Activated CD4-positive, alpha-beta T cell treated with anti-CD3 and anti-CD28 coated beads, Interleukin-2, Interleukin-6, amounts not matched to agents 100 ng/mL and 50 ng/mL, durations not matched to agents 16 hours and 8 hours (primary cell): ENCODE data around the gene ALOXE3.
A peak's percentile ranks its signal among the peaks of the same experiment; 100 is the strongest.
"Not testable (repeated sequence)": the region's sequence is repeated elsewhere in the genome, so short reads cannot be mapped to it uniquely, and the experiment has no call there.

Source experiments
- DNase-seq: peaks from one replicate; pipeline ENCODE4 v3.0.0-alpha.2; 2020

Gene ALOXE3

GRCh38 chr17:8087952-8088230 is 30.4 kb downstream of the ALOXE3 start:
- no peak for DNase-seq

DNA sequence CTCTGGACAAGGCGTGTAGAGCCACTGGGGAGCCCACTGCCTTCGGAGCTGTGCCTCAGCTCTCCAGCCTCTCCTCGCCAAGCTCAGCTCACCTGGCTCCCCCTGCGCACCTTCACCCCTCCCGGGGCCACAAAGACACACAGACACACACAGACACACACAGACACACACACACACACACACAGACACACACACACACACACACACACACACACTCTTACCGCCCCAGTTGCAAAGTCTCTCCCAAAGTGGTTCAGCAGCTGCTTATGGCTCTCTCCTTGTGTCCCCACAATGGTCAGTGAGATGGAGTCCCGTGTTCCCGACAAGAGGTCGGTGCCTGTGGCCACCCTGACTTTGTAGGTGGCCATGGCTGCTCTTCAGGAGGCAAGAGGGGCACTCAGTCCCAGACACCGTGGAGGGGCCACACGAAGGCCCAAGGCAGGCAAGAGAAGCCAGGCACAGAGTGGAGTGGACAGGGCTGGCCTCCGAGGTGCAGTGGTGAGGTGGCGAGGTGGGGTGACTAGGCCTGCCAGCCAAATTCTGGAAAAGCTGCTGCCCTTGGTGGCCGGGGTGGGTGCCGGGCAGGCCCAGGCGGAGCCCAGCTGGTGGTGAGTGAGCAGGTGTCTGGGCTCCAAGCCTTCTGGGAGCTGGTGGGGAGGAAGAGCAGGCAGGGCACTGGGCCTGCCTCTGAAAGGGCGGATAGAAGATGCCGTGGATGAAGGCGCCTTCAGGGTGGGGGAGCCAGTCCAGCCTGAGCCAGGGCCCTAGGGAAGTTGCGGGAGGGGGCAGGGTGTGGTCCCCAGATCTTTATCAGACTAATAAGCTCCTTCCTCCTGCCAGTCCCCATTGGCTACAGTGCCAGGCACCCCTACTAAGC is 31.0 kb downstream of the ALOXE3 start, which contains the start of gene ALOX12B:
ALOX12B (minus strand) TSS at position 642 of the 877 bp plus-strand sequence; CDS start at position 368, 274 bp downstream.
- DNase-seq, result no peak

DNA sequence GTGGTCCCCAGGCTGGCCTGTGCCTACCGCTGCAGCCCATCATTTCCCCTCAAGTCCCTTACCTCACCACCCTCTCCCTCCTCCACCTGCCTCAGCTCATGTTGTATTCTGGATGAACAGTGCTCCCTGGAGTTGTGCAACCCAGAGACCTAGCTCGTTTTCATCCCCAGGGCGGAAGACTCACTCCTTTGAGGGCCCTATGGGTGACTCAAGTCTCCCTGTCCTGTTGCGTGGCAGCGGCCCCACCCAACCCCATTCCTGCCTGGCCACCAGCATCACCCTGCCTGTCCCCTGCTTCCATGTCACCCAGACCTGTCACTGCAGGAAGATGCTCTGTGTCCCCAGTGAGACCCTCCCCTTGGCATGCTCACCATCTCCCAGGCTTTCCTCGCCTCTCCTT is 34.1 kb downstream of the ALOXE3 start:
- DNase-seq, result no peak

DNA sequence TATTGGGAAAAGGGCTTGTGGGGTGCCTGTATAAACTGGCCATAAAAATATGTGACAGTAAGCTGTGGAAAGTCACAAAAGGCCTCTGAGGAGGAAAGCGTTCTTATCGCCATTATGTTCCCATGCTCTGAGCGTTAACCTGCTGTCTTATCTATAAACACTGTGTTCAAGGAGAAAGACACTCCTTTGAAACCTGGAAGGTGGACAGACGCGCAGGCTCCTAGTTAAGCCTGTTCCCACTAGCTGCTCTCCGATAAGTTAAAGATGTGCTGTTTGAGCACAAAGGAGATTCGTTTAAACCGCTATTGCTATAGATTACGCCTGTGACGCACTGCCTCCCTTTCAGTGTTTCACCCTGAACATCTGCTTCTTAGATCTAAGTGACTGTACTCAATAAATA is 36.0 kb downstream of the ALOXE3 start:
- DNase-seq, result no peak

GRCh38 chr17:8081876-8082275 is 36.4 kb downstream of the ALOXE3 start:
- DNase-seq, result no peak

GRCh38 chr17:8080799-8081219 is 37.5 kb downstream of the ALOXE3 start:
- DNase-seq, result no peak

GRCh38 chr17:8080208-8080798 is 38.0 kb downstream of the ALOXE3 start:
- DNase-seq, result no peak

DNA sequence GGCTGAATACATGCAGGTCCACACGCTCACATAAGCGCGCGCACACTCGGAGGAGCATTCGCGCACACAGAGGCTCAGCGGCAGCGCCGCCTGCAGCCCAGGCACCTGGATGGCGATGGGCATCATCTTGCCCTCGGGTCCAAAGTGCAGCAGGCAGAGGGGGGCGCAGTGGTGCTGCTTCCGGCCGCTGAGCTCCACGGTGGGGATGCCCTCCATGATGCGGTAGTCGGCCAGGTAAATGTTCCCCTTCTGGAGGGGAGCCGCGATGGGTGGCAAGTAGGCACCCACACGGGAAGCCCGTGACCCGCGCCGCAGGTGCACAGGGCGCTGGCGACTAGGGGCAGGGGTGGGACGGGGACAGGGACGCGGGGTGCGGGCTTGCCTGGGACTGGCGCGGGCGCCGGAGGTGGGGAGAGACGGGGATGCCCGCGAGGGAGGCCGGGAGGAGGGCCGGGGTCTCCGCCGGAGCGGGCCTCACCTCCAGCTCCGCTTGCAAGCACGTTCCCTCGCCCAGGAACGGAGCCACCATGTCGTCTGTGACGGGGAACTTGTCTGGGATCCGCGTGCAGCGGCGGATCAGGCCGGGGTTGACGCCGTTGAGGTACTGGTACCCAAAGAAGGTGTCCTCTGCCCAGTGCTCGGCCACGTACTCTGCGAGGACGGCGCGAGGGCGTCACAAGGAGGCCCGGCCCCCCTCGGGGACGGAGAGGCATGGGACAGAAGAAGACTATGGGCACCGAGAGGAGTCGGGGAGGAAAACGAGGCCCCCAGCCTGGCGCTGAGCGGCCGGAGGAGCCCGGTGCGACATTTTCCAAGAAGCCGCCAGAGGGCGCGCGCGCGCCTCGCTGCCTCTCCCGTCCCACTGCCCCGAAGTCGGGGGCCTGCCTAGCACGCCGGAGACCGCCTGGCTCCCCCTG is 38.8 kb downstream of the ALOXE3 start:
- DNase-seq, result peak; percentile 90

DNA sequence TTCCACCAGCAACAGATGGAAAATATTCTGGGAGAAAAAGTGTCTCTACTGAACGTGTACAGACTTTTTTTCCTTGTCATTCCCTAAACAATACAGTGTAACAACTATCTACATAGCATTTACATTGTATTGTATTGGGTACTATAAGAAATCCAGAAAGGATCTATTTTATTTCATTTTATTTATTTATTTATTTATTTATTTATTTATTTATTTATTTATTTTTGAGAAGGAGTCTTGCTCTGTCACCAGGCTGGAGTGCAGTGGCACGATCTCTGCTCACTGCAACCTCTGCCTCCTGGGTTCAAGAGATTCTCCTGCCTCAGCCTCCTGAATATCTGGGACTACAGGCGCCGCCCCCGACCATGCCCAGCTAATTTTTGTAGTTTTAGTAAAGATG is 40.4 kb downstream of the ALOXE3 start:
- DNase-seq, result not testable (repeated sequence)

- no peak for DNase-seq
These were observed 41.6 kb downstream of the ALOXE3 start for GRCh38 chr17:8076502-8077266.

- DNase-seq, result no peak
These were observed 42.6 kb downstream of the ALOXE3 start for GRCh38 chr17:8075574-8076342.

GRCh38 chr17:8075081-8075480 is 43.2 kb downstream of the ALOXE3 start:
- no peak for DNase-seq

DNA sequence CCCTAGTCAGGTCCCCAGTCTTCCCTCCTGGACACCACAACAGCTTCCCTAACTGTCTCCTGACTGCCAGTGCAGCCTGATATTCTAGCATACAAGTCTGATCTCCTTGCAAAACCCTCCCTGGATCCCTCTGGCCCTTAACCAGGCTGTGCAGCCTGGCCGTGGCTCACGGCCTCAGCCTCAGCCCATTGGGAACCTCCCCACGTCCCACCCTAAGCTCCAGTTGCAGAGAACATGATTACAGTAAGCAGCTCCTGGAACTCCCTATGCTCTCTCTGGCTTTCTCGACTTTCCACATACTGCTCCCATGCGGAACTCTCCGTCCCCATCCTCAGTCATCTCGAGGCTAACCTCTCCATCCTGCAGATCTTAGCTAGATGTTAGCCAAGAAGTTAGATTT is 43.8 kb downstream of the ALOXE3 start:
- DNase-seq, result no peak

- DNase-seq, result peak; percentile 88
These were observed 44.5 kb downstream of the ALOXE3 start for GRCh38 chr17:8073627-8074484.

DNA sequence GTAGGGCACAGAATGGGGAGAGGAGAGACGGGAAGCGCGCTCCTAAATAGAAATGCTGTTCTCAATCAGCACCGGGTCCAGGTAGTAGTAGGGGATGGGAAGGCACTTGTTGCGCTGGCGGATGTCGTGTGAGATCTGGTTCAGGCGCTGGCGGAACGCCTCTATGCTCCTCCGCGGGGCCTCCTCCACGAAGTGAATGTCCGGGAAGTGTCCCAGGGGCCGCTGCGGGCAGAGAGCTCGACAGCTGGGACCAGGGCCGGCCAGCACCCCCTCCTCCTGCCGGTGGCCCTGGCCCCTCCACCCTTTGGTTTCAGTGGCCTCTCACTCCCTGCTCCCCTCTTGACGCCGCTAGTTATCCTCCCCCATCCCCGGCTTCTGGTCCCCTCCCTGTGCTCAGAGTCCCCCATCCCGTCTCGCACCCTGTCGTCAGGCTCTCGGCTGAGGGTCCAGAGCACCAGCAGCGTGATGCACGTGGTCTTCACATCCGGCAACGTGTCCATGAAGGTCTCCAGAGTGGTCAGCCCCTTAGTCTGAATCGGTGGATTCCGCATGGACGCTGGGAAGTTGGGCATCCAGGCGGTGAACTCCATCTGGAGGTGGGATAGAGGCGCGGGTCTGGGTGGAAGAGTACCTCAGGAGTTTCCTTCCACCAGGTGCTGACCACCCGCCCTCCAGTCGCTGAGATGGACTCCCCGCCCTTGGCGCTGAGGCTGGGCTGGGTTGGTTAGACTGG is 45.4 kb downstream of the ALOXE3 start:
- DNase-seq, result peak; percentile 13

- no peak for DNase-seq
These were observed 46.0 kb downstream of the ALOXE3 start for GRCh38 chr17:8072341-8072728.

GRCh38 chr17:8071496-8071895 is 46.8 kb downstream of the ALOXE3 start:
- DNase-seq, result no peak

- no peak for DNase-seq
These were observed 48.8 kb downstream of the ALOXE3 start for GRCh38 chr17:8069587-8069860.

DNA sequence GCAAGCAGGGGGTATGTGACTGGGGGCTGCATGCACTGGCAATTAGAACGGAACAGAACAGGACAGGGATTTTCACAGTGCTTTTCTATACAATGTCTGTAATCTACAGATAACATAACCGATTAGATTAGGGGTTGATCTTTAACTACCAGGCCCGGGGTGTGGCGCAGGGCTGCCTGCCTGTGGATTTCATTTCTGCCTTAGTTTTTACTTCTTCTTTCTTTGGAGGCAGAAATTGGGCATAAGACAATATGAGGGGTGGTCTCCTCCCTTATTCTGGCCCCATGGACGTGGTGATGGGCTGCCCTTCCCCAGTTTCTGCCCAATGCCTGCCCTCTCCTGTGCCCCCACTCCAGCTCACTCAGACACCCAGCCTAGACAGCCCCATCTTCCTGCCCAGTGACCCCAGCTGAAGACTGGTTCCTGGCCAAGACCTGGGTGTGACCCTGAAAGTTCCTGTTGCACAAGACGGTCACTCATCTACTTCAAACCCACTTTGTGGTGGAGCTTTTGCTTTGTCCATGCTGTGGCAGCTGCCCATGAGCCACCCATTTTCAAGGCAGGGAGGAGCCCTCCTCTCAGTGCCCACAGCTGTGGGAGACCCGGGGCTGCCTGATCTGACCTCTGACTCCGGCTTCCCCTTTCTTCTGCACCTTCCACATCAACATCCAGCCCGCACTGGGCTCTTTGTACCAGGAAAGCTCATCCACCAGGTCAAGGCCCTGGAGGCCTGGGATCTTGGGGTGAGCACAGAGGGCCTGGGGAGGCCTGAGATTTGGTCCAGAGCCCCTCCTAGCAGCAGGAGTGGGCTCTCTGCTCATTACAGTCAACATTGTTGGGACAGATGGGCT is 49.4 kb downstream of the ALOXE3 start:
- DNase-seq, result no peak
